GM21576 (cell line): Measurements from ENCODE around the gene KCNG1.

Experiments used
- ATAC-seq: cut with Tn5 transposase; IDR thresholded peaks from one replicate; pipeline ENCODE4 v1.9.1; 2021; ENCODE audit warnings: mild to moderate bottlenecking, moderate library complexity; ENCODE audit not compliant: unreplicated experiment

The KCNG1 gene

DNA sequence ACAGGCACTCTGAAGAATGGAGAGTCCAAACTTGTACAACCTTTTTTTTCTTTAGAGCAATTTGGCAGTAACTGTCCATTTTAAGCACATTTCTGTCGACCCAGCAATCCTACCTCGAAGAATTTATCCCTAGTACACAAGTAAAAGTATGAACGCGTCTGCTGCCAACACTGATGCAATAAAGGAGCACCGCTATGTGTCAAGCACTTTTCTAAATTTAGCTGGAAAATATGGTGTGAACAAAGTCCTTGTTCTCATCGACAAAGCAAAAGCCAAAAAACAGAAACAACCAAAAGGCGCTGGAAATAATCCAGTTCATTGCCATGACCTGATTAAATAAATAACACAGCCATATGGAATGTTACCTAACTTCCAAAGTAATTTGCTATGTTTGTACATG, 65.6 kb downstream of the KCNG1 start:
- ATAC-seq = no peak

DNA sequence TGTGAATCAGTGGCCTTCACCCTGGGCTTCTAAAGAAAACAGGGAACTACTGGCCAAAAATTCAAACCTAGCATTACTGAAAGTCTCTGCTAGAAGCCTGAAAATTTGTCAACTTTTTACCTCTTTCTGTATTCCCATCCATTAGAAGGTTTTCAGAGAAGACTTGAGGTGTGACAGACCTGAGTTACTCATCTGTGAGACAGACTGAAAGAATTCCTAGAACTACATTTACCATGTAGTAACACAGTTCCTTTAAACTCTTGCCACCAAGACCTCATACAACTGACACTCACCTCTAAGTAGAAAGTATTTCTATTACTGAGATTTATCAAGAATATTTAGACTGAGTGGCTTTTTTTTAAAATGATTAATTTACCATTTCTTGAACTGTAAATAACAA, 69.1 kb downstream of the KCNG1 start:
- ATAC-seq = no peak
